ENCODE results near the gene C9orf153.
A peak's percentile ranks its signal among the peaks of the same experiment; 100 is the strongest.
"Not testable (repeated sequence)": the region's sequence is repeated elsewhere in the genome, so short reads cannot be mapped to it uniquely, and the experiment has no call there.

C9orf153 gene

DNA sequence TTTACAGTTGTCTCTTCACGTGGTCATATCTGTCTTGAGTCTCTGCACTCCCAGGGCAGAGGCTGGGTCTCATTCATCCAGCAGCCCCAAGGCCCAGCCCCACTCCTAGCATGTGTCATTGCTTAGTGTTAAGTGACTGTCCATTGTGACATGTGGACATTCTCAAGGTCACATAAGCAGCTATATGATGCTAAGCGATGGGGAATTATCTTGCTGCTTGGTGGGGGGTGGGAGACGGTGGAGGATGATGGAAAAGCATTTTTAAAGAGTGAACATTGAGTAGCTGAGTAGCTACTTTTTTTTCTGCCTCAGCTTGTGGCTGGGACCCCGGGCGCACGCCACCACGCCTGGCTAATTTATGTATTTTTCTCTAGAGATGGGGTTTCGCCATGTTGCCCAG, at the start of gene C9orf153:
Gene C9orf153, minus strand, starts transcription at position 101 of the 400 bp plus-strand sequence. CDS start 30,054 bp downstream, outside the sequence.
- no peak for DNase-seq

DNA sequence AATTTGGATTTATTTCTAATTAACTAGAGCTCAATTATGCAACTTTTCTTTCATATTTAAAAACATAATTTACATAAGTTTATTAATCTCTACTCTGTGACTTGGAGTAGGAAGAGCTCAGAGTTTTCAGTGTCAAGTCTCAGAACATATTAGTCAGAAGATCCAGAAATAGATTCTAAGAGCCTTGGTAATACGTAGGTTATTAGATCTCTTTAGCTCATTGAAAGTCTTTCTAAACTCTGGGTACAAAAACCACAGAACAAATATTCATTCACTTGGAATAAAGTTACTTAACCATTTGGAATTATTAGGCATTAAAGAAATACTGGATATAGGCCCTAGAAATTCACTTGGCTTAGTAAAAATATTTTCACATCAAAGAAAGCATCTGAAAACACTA, 49.2 kb upstream of the C9orf153 start:
- no peak for DNase-seq

DNA sequence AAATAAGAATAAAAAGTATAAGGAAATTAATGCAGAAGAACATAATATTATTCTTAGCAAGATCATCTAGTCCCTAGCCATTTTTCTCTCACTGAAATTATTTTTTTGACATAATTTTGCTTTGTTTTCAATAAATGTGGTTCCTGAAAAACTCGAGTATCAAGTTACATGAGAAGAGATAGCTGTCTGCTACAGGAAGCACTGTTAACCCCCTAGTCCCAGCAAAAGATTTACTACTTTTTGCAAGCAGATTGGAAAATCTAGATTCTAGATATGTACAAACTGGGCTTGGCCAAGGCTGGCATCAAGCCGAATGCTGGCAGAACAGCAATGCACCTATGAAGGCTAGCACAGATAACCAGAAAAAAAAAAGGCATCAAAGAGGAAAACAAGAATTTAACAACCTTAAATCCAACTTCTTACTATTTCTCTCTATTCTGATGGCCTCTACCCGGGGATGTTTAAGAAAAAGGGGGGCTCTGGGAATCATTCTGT, 44.8 kb upstream of the C9orf153 start:
- DNase-seq: no peak

DNA sequence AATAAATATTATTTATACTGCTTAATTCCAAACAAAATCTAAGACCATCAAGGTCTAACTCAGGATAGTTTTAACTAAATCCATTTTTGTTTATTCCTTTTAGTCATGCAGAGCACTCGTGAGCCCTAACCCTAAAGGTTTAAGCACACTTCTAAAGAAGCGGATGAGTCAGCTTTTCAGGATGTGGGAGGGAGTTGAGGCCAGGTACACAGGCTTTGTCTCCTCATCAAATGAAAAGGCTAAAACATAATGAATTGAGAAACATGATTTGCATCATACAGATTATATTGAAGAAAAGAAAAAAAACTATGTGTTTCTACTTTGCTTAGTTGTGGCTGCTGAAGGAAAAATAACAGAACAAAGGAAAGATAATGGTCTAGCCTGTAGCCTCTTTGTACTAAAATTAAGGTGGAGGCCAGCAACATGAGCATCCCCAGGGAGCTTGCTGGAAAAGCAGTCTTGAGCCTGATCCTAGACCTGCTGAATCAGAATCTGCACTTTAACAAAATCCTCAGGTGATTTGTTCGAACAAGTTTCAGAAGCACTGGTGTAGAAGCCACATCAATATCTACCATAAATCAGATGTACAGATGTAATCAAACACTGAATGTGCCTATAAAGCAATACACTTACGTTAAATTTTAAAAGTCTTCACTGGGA, 44.0 kb upstream of the C9orf153 start:
- DNase-seq: no peak

DNA sequence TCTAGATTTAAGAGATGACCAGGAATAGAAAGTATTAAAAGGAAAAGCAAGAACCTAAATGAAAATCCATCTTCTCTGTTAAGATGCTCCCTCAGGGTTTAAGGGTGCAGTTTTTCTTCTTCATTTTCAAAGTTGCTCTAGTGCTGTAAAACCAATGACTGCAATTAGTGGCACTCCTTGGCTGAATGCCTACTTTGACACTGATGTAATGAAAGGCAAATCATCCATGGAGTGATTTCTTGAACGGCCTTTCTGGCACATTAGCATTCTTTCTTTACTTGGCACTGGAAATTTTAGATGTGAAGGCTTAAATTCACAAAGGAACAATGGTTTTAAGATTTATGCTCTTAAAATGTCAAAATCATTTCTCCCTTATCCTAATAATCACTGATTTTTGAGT, 42.2 kb upstream of the C9orf153 start:
- DNase-seq: no peak

GRCh38 chr9:86300701-86301100, 41.2 kb upstream of the C9orf153 start:
- DNase-seq: no peak

DNA sequence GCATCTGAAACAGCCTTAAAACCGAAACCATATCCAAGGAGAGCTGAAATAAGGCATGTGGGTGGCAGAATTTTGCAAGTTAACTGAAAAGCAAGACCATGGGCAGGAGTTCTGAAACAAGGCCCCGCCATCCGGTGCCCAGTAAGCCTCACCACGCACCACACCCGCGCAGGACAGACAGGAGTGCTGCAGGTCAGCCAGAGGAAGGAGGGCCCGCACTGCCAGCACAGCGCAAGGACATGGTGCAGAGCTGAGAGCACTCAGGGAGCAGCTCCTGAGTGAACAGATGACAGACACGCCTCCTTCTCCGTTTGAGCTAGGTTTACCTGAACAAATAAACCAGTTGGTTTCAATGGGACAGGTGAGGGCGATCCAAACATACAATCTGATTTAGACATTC, 39.4 kb upstream of the C9orf153 start:
- DNase-seq: no peak

GRCh38 chr9:86290341-86290740, 30.9 kb upstream of the C9orf153 start:
- not testable (repeated sequence) for DNase-seq

DNA sequence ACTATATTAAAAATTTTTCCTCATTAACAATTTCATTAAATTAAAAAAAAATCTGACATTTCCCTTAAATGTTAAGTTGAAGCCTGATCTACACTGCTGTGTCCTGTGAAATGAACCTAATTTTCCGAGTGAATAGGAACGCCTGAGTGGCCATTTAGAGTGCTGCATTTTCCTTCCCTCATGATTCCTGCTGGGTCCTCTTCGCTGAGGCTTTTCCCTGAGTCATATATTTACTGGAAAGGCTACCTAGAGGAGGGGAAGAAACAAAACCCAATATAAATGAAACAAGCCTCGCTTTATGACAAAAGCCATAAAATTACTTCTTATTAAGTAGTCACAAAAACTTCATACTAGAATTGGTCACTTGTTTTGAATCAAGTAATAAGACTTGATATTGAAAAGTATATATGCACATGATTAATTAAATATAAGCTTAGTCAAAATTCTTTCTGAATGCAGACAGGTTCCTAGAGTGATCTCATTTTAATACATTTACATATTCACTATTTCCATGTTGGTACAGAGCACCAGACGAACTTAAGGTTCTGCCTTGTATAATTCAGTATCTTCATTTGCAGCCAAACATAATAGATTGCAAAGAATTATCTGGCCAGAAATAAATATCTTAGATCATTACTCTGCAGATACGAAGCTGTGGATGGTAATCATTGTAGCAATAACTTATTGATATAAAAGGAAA, 29.2 kb upstream of the C9orf153 start:
- no peak for DNase-seq

DNA sequence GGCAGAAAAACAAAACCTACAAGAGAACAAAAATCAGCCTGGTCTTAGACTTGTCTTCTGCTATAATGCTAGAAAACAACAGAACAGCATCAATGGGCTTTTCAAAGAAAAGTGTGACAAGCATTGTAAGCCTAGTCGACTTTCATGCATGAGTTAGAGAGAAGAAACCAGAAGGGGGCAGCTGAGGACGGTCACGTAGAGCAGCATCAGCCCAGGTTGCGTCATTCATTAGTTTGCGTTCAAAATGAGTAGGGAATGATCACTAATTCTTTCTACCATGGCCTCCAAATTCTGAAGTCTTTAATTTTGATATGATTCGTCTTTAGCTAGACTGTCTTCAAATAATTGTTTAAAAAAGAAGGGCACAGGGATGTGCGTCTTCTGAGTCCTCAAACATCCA, 27.6 kb upstream of the C9orf153 start:
- DNase-seq: no peak

GRCh38 chr9:86286278-86286677, 26.8 kb upstream of the C9orf153 start:
- no peak for DNase-seq

DNA sequence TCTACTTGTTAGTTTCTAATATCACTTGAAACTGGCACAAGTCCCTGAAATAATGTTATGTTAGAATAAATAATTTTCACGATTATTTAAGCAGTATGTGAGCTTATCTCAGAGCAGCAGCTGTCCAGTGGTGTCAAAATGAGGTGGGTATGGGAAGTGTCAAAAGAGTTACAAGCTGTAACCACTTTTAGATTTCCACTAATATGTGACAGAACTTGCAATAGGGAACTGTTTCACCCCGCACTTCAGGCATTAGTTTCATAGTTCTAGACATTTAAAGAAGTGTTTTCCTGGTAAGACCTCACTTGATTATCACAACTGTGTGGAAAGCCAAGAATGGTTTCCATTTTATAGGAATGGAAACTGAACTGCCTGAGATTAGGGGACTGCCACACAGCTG, 25.8 kb upstream of the C9orf153 start:
- no peak for DNase-seq

DNA sequence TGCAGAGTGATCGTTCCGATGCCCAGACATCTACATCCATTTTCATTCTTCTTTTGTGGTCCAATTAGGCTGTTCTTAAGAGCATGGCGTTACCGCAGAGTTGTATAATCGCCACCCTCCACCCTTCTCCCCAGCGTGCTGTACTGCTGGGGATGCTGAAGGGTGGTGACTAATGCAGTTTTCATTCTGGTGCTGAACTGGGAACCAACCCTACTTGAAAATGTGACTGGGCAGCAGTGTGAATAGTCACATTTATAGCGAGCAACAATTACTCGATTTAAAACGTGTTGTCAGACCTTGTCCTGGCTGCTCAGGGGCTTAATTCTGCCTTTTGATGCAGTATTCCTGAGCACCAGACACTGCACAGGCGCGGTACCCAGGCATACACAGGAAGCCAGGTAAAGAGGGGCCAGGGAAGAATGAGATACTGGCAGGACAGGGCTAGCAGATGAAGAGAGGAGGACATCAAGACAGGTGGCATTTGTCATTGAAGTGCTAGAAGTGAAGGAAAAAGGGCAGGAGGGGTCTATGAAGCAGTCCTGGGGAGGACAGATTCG, 23.6 kb upstream of the C9orf153 start:
- DNase-seq: no peak

DNA sequence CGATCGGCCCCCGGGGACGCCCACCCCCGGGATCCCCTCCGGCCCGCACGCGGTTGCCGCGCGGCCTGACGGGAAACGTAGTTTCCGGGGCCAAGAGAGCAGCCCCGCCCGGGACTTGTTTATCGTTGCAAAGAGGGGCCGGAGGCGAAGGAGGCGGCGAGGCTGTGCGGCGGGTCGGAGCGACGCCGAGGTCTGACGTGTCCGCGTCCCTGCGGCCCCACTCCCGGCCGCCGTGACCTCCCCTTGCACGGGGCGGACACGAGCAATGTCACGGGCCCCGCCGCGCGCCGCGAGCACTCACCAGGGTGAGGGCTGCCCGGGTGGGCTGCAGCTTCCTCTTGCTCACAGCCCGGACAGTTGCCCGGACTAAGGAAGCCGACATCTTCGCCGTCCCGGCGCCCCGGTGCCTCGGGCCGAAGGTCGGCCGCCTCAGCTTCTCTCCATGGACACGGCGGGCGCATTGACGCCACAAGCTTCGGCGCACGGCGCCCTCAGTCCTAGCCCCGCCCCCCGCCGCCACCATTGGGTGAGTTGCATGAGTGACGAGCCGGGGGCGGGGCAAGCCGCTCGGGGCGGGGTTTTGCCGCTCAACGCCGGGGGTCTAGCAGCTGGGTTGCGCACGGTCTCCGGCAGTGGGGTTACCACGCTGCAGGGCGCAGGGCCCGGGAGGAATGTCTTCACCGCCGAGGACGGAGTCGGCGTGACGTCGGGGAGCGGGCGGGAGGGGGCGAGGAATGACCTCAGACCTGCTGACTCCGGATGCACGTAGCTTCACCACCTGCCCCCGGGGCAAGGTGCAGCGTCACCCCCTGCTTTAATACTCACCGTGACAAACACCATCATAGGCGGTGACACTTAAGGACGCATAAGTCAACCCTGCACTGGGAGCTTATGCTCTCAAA, 22.9 kb upstream of the C9orf153 start, which contains the start of gene ISCA1:
Gene ISCA1, minus strand, starts transcription at position 462 of the 902 bp plus-strand sequence. Its CDS starts 80 bp downstream, at position 382.
- DNase-seq: peak; percentile 73

GRCh38 chr9:86281593-86282076, 22.2 kb upstream of the C9orf153 start:
- no peak for DNase-seq

DNA sequence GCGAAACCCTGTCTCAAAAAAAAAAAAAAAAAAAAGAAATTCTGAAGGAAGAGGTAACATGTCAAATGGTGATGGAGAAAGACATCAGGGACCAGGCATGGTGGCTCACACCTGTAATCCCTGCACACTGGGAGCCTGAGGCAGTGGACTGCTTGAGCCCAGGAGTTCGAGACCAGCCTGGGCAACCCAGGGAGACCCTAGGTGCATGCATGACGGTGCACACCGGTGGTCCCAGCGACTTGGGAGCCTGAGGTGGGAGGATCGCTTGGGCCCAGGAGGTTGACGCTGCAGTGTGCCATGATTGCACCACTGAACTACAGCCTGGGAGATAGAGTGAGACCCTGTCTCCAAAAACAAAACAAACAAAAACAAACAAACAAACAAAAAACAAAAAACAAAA, 21.1 kb upstream of the C9orf153 start:
- no peak for DNase-seq

DNA sequence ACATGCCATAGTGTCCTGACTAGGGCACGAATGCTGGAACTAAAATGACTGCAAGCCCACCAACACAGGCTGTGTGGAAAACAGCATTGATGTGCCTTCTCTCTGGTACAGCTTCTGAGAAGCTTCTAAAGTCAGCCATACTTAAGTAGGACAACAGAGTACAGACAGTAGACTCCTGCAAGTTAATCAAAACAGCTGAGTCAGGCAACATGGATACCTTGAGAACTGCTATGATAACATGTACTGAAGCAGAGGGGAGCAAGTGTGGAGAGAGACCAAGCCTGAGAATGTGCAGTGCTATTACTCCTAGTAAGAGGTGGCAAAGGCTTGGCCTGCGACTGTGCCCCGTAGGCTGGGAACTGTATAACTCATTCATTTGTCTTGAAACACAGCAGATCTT, 20.4 kb upstream of the C9orf153 start:
- DNase-seq: no peak

DNA sequence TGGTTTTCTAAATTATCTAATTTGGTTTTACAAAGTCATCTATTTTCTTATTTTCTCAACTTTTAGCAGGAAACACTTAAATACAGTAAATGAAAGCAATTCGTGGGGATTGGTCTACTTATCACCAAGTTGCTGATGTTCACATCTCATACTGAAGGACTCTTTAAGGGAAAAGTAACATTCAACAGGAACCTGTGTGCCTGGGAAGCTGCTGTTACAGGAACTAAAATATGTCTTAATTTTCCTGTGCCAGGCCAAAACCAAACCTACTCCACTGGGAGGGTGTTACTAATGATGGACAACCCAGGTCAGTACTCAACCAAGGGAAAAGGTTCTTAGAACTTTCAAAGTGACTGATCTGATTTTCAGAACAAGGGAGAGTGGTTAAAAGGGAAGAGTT, 17.6 kb upstream of the C9orf153 start:
- DNase-seq: no peak

DNA sequence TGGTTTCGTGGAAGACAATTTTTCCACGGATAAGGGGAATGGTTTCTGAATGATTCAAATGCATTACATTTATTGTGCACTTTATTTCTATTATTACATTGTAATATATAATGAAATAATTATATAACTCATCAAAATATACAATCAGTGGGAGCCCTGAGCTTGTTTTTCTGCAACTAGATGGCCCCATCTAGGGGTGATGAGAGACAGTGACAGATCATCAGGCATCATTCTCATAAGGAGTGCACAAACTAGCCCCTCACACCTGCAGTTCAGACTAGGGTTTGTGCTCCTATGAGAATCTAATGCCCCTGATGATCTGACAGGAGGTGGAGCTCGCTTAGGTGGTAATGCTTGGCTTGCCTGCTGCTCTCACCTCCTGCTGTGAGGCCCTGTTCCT, 16.5 kb upstream of the C9orf153 start:
- DNase-seq: no peak

DNA sequence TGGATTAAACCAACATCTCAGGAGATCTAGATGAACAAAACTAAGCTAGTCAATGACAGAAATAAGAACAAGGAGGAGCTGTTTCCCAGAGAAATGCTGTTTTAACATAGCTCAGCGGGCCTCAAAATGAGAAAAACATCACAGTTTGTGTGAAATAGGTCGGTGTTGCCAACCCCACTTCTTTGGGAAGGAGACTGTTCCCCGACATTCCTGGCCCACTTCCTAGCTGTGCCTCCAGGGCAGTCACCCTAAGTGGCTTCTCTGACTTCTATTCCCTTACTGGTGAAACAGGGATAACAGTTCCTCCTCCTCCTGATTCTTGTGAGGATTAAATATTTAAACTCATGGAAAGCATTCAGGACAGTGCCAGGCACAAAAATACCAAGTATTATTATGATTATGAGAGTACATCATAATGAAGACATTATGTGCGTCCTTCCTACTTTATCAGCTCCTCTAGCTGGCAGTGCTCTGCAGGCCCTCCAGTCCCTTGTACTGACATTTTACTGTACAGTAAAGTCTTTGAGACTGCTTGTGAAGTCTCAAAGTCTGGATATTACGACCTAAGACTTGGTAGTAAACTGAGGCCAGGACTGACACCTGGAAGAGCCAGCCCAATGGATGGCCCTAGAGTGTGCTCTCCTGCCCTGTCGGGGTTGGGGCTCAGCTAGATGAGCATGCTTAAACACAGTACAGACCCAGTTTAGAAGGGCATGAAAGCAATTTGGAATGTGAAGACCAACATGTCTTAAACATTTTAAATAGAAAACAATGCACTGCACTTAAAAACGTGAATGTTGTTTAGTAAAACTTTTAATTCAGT, 15.6 kb upstream of the C9orf153 start:
- no peak for DNase-seq

DNA sequence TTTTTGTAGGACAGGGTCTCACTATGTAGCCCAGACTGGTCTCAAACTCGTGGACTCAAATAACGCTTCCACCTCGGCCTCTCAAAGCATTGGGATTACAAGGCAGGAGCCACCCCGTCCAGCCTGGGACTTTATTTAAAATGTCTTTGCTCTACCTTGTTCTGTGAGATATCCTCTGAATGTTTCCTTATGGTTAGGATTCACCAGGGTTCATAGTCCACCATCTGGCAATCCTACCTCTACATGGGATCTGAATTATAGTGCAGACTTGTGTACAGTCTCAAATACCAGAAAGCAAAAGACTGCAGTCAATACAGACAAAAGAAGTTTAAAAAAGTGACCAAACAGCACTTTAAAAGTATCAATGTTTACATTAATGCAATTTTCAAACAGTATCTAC, 12.8 kb upstream of the C9orf153 start:
- no peak for DNase-seq

DNA sequence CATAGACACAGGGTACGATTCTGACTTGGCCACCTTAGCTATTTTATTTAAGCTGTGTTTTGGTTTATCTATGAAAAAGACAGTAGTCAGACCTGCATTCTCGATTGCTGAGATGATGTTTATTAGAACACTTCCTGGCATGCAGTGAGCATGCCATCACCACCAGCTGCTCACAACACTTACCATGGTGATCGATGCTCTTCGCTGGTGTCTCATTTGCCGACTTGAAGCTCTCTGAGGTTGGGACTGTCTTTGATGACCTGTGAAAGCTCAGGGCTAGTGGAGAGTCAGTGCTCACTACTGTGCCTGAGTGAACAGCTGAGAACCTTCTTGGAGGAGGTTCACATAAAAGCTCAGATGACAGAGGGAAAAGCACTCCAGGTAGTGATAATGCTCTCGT, 4.4 kb upstream of the C9orf153 start:
- DNase-seq: no peak
